GM08714 (cell line): ENCODE measurements around the gene TCF12.

Experiments used
- H3K4me3 ChIP-seq: fragments of 200-500 bp; sonication (Bioruptor generic); 2 replicates; pipeline ENCODE4 v1.5.1; 2014; ENCODE audit warnings: mild to moderate bottlenecking, low read length, inconsistent platforms
- ZNF274 ChIP-seq: IDR thresholded peaks from 2 replicates; pipeline ENCODE4 v1.6.1; 2012; ENCODE audit warnings: mild to moderate bottlenecking, low read depth, low read length

Gene TCF12

GRCh38 chr15:57025264-57025926 lies 107.0 kb downstream of the TCF12 start:
- no peak overlapping the region for H3K4me3 ChIP-seq
- no peak for TF ChIP-seq ZNF274

- no peak overlapping the region for H3K4me3 ChIP-seq
- TF ChIP-seq ZNF274: no peak
Measured at GRCh38 chr15:57026016-57026592, 107.7 kb downstream of the TCF12 start.

- H3K4me3 ChIP-seq: no peak overlapping the region
- TF ChIP-seq ZNF274: no peak
Measured at GRCh38 chr15:57027596-57027995, 109.2 kb downstream of the TCF12 start.

GRCh38 chr15:57028176-57028575 lies 109.7 kb downstream of the TCF12 start:
- no peak overlapping the region for H3K4me3 ChIP-seq
- TF ChIP-seq ZNF274: no peak

- TF ChIP-seq ZNF274: no peak
Measured at GRCh38 chr15:57030011-57030410, 111.6 kb downstream of the TCF12 start.

GRCh38 chr15:57031082-57031481 lies 112.6 kb downstream of the TCF12 start:
- no peak for TF ChIP-seq ZNF274
- no peak overlapping the region for H3K4me3 ChIP-seq

More at GRCh38 chr15:57030011-57030410, 111.6 kb downstream of the TCF12 start:
- H3K4me3 ChIP-seq: no peak overlapping the region

- TF ChIP-seq ZNF274: no peak
Measured at GRCh38 chr15:57031605-57032004, 113.2 kb downstream of the TCF12 start.

GRCh38 chr15:57032338-57032737 lies 113.9 kb downstream of the TCF12 start:
- H3K4me3 ChIP-seq: no peak overlapping the region
- no peak for TF ChIP-seq ZNF274

More at GRCh38 chr15:57031605-57032004, 113.2 kb downstream of the TCF12 start:
- H3K4me3 ChIP-seq: no peak overlapping the region

- H3K4me3 ChIP-seq: no peak overlapping the region
- no peak for TF ChIP-seq ZNF274
Measured at GRCh38 chr15:57033715-57034439, 115.4 kb downstream of the TCF12 start.

GRCh38 chr15:57034613-57035012 lies 116.2 kb downstream of the TCF12 start:
- TF ChIP-seq ZNF274: no peak
- H3K4me3 ChIP-seq: no peak overlapping the region

- no peak for TF ChIP-seq ZNF274
- H3K4me3 ChIP-seq: no peak overlapping the region
Measured at GRCh38 chr15:57035664-57036063, 117.2 kb downstream of the TCF12 start.

GRCh38 chr15:57036352-57036751 lies 117.9 kb downstream of the TCF12 start:
- H3K4me3 ChIP-seq: no peak overlapping the region
- TF ChIP-seq ZNF274: no peak

- no peak for TF ChIP-seq ZNF274
- H3K4me3 ChIP-seq: no peak overlapping the region
Measured at GRCh38 chr15:57037548-57037947, 119.1 kb downstream of the TCF12 start.

GRCh38 chr15:57038040-57038439 lies 119.6 kb downstream of the TCF12 start:
- no peak for TF ChIP-seq ZNF274
- H3K4me3 ChIP-seq: no peak overlapping the region

GRCh38 chr15:57038496-57038895 lies 120.1 kb downstream of the TCF12 start:
- H3K4me3 ChIP-seq: no peak overlapping the region
- no peak for TF ChIP-seq ZNF274
